GM23338 (cell line): ENCODE data around the gene TRPC4AP. TPM values are rescaled to one million over a fixed set of nuclear protein-coding genes. Genes with fewer than 3 reads are reported as not detected.

Experiments
- ATAC-seq: fragments of 200-7000 bp; cut with Tn5 transposase; 3 replicates; pipeline ENCODE4 v1.9.1; 2020
- DNase-seq: peaks from one replicate; pipeline ENCODE4 v3.0.0-alpha.2; 2015; ENCODE audit warnings: low spot score
- H2AFZ ChIP-seq: fragments of 200-600 bp; sonication (generic); 2 replicates; pipeline ENCODE4 v1.8.0; 2016; ENCODE audit warnings: antibody characterized with exemption, mild to moderate bottlenecking, moderate library complexity
- H3F3A ChIP-seq: fragments of 200-600 bp; sonication (generic); replicated peaks from 2 replicates; pipeline ENCODE4 v1.8.0; 2017; ENCODE audit warnings: antibody characterized with exemption, mixed run types, low read depth
- H3K27ac ChIP-seq: fragments of 200-600 bp; sonication (generic); 2 replicates; pipeline ENCODE4 v1.6.1; 2016; ENCODE audit warnings: low read depth
- H3K27me3 ChIP-seq: fragments of 200-600 bp; sonication (generic); 2 replicates; pipeline ENCODE4 v1.8.0; 2016; ENCODE audit warnings: mild to moderate bottlenecking, mixed run types, moderate library complexity; ENCODE audit not compliant: insufficient read depth
- H3K36me3 ChIP-seq: fragments of 200-600 bp; sonication (generic); 2 replicates; pipeline ENCODE4 v1.8.0; 2016; ENCODE audit warnings: mild to moderate bottlenecking; ENCODE audit not compliant: insufficient read depth
- H3K4me1 ChIP-seq: fragments of 200-600 bp; sonication (generic); 2 replicates; pipeline ENCODE4 v1.8.0; 2016; ENCODE audit warnings: mild to moderate bottlenecking, moderate library complexity; ENCODE audit not compliant: insufficient read depth
- H3K4me2 ChIP-seq: fragments of 200-600 bp; sonication (generic); 2 replicates; pipeline ENCODE4 v1.7.1; 2017; ENCODE audit warnings: mixed run types
- H3K4me3 ChIP-seq: fragments of 200-600 bp; sonication (generic); 2 replicates; pipeline ENCODE4 v1.6.1; 2016; ENCODE audit warnings: mixed run types
- H3K79me2 ChIP-seq: fragments of 200-600 bp; sonication (generic); replicated peaks from 2 replicates; pipeline ENCODE4 v1.8.0; 2017; ENCODE audit warnings: mild to moderate bottlenecking; ENCODE audit not compliant: insufficient read depth
- H3K9me2 ChIP-seq: fragments of 200-600 bp; sonication (generic); 2 replicates; pipeline ENCODE4 v1.8.0; 2017; ENCODE audit not compliant: insufficient read depth
- H4K20me1 ChIP-seq: fragments of 200-600 bp; sonication (generic); replicated peaks from 2 replicates; pipeline ENCODE4 v1.8.0; 2017; ENCODE audit warnings: mild to moderate bottlenecking; ENCODE audit not compliant: insufficient read depth
- H3K27ac Mint-ChIP-seq: 2 replicates; pipeline ENCODE4 v1.8.0; 2020; ENCODE audit warnings: inconsistent platforms, mild to moderate bottlenecking, moderate library complexity, mixed read lengths
- H3K27me3 Mint-ChIP-seq: 3 replicates; pipeline ENCODE4 v1.8.0; 2022; ENCODE audit warnings: low read depth, mild to moderate bottlenecking, moderate library complexity, mixed read lengths, inconsistent platforms; ENCODE audit not compliant: insufficient read depth, poor library complexity
- H3K36me3 Mint-ChIP-seq: 3 replicates; pipeline ENCODE4 v1.8.0; 2021; ENCODE audit warnings: low read depth, mild to moderate bottlenecking, inconsistent platforms, moderate library complexity, mixed read lengths
- H3K4me1 Mint-ChIP-seq: 3 replicates; pipeline ENCODE4 v1.8.0; 2020; ENCODE audit warnings: mild to moderate bottlenecking, inconsistent platforms, mixed read lengths
- H3K4me3 Mint-ChIP-seq: 3 replicates; pipeline ENCODE4 v1.8.0; 2021; ENCODE audit warnings: moderate library complexity, mild to moderate bottlenecking, inconsistent platforms, mixed read lengths
- H3K9me3 Mint-ChIP-seq: 3 replicates; pipeline ENCODE4 v1.8.0; 2020; ENCODE audit warnings: moderate library complexity, mild to moderate bottlenecking, inconsistent platforms, mixed read lengths
- CTCF ChIP-seq, 2 experiments: fragments of 200-600 bp in 1 of 2; sonication (generic) in 1 of 2; conservative IDR thresholded peaks; 2 replicates each; pipeline versions ENCODE4 v1.5.1 to v1.6.1; 2016 to 2017; ENCODE audit warnings: antibody characterized with exemption in 2 of 2, low read depth in 2 of 2, mild to moderate bottlenecking in 2 of 2, moderate library complexity in 1 of 2
- EZH2 ChIP-seq: fragments of 200-600 bp; sonication (generic); IDR thresholded peaks from one replicate; pipeline ENCODE4 v1.8.0; 2017; ENCODE audit warnings: antibody characterized with exemption, mild to moderate bottlenecking, low read depth; ENCODE audit not compliant: unreplicated experiment
- JUNB ChIP-seq: IDR thresholded peaks from one replicate; pipeline ENCODE4 v1.6.1; 2016; ENCODE audit warnings: antibody characterized with exemption; ENCODE audit not compliant: unreplicated experiment
- POLR2AphosphoS5 ChIP-seq: IDR thresholded peaks from 2 replicates; pipeline ENCODE4 v1.6.1; 2016; ENCODE audit warnings: antibody characterized with exemption, low read depth
- REST ChIP-seq: IDR thresholded peaks from one replicate; pipeline ENCODE4 v1.6.1; 2018; ENCODE audit warnings: antibody characterized with exemption; ENCODE audit not compliant: unreplicated experiment
- STAT1 ChIP-seq: IDR thresholded peaks from one replicate; pipeline ENCODE4 v1.6.1; 2016; ENCODE audit warnings: antibody characterized with exemption; ENCODE audit not compliant: unreplicated experiment
- ZNF114 ChIP-seq: fragments of 250-450 bp; sonication (Bioruptor Pico); IDR thresholded peaks from 2 replicates; pipeline ENCODE4 v1.5.0; 2020; ENCODE audit warnings: mild to moderate bottlenecking, moderate library complexity
- ZNF331 ChIP-seq: fragments of 250-450 bp; sonication (Bioruptor Pico); IDR thresholded peaks from 2 replicates; pipeline ENCODE4 v1.5.0; 2020; ENCODE audit warnings: low read depth, mild to moderate bottlenecking, moderate library complexity
- polyA plus RNA-seq: library from polyadenylated mRNA; unstranded; fragments of >200 nt; fragmentation: Nextera tagmentation; extraction: Ambion mirVana; gene quantifications from 2 replicates; pipeline ENCODE4 v1.2.1, GENCODE V29; 2016
- total RNA-seq: library from RNA; depleted of rRNA; stranded (reverse); fragments of >200 nt; shearing (Covaris generic); gene quantifications from 2 replicates; pipeline ENCODE4 v1.2.3, GENCODE V29; 2014
- TF ChIP-seq, protein P1 (sequence below): fragments of 250-450 bp; sonication (Bioruptor Pico); IDR thresholded peaks from 2 replicates; pipeline ENCODE4 v1.5.0; 2020; ENCODE audit warnings: mild to moderate bottlenecking, moderate library complexity
- TF ChIP-seq, protein P2 (sequence below): IDR thresholded peaks from 2 replicates; pipeline ENCODE4 v1.6.1; 2016; ENCODE audit warnings: antibody characterized with exemption

The TRPC4AP gene
- total and polyA plus RNA-seq, 2 experiments from 2014 or later: 48.8 to 89.5 TPM

- TF ChIP-seq REST (no peak), ZNF114 (no peak), STAT1 (no peak), EZH2 (no peak), POLR2AphosphoS5 (no peak), JUNB (no peak), ZNF331 (CRISPR knock-in tag) (no peak)
These were observed 91.5 kb downstream of the TRPC4AP start (continued) for GRCh38 chr20:35000922-35001595.

- H3K36me3 ChIP-seq: peaks cover 2% of the 10 kb centered on the region; the same call in 1 of the 2 replicates
- H3K9me3 Mint-ChIP-seq: peaks cover 4% of the 10 kb centered on the region; the same call in 2 of the 3 replicates
- H3K4me3 Mint-ChIP-seq: no peak overlapping the region
- H3K27me3 ChIP-seq: no peaks in the 10 kb centered on the region
- no peaks in the 10 kb centered on the region for H3K9me2 ChIP-seq
- H3K27ac ChIP-seq: no peak overlapping the region
- TF ChIP-seq CTCF (conservative IDR thresholded peaks at IDR 0.05; ENCODE audit: low read depth in 2 of 2) (no peak), EZH2 (no peak), ZNF114 (no peak), ZNF331 (CRISPR knock-in tag) (no peak), JUNB (no peak)
- TF ChIP-seq, protein P1, sequence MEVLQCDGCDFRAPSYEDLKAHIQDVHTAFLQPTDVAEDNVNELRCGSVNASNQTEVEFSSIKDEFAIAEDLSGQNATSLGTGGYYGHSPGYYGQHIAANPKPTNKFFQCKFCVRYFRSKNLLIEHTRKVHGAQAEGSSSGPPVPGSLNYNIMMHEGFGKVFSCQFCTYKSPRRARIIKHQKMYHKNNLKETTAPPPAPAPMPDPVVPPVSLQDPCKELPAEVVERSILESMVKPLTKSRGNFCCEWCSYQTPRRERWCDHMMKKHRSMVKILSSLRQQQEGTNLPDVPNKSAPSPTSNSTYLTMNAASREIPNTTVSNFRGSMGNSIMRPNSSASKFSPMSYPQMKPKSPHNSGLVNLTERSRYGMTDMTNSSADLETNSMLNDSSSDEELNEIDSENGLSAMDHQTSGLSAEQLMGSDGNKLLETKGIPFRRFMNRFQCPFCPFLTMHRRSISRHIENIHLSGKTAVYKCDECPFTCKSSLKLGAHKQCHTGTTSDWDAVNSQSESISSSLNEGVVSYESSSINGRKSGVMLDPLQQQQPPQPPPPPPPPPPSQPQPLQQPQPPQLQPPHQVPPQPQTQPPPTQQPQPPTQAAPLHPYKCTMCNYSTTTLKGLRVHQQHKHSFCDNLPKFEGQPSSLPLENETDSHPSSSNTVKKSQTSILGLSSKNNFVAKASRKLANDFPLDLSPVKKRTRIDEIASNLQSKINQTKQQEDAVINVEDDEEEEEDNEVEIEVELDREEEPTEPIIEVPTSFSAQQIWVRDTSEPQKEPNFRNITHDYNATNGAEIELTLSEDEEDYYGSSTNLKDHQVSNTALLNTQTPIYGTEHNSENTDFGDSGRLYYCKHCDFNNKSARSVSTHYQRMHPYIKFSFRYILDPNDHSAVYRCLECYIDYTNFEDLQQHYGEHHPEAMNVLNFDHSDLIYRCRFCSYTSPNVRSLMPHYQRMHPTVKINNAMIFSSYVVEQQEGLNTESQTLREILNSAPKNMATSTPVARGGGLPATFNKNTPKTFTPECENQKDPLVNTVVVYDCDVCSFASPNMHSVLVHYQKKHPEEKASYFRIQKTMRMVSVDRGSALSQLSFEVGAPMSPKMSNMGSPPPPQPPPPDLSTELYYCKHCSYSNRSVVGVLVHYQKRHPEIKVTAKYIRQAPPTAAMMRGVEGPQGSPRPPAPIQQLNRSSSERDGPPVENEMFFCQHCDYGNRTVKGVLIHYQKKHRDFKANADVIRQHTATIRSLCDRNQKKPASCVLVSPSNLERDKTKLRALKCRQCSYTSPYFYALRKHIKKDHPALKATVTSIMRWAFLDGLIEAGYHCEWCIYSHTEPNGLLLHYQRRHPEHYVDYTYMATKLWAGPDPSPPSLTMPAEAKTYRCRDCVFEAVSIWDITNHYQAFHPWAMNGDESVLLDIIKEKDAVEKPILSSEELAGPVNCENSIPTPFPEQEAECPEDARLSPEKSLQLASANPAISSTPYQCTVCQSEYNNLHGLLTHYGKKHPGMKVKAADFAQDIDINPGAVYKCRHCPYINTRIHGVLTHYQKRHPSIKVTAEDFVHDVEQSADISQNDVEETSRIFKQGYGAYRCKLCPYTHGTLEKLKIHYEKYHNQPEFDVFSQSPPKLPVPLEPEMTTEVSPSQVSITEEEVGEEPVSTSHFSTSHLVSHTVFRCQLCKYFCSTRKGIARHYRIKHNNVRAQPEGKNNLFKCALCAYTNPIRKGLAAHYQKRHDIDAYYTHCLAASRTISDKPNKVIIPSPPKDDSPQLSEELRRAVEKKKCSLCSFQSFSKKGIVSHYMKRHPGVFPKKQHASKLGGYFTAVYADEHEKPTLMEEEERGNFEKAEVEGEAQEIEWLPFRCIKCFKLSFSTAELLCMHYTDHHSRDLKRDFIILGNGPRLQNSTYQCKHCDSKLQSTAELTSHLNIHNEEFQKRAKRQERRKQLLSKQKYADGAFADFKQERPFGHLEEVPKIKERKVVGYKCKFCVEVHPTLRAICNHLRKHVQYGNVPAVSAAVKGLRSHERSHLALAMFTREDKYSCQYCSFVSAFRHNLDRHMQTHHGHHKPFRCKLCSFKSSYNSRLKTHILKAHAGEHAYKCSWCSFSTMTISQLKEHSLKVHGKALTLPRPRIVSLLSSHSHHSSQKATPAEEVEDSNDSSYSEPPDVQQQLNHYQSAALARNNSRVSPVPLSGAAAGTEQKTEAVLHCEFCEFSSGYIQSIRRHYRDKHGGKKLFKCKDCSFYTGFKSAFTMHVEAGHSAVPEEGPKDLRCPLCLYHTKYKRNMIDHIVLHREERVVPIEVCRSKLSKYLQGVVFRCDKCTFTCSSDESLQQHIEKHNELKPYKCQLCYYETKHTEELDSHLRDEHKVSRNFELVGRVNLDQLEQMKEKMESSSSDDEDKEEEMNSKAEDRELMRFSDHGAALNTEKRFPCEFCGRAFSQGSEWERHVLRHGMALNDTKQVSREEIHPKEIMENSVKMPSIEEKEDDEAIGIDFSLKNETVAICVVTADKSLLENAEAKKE (CRISPR knock-in tag): no peak
- TF ChIP-seq, protein P2, sequence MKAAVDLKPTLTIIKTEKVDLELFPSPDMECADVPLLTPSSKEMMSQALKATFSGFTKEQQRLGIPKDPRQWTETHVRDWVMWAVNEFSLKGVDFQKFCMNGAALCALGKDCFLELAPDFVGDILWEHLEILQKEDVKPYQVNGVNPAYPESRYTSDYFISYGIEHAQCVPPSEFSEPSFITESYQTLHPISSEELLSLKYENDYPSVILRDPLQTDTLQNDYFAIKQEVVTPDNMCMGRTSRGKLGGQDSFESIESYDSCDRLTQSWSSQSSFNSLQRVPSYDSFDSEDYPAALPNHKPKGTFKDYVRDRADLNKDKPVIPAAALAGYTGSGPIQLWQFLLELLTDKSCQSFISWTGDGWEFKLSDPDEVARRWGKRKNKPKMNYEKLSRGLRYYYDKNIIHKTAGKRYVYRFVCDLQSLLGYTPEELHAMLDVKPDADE: no peak
- H3K4me3 ChIP-seq: no peak overlapping the region
- H2AFZ ChIP-seq: no peak overlapping the region
- ATAC-seq (no peak), DNase-seq (no peak)
- H3F3A ChIP-seq: 0 out of 2 replicates have a peak, but pooled peaks cover 6% of the 10 kb centered on the region
- no peaks in the 10 kb centered on the region for H3K79me2 ChIP-seq
- no peaks in the 10 kb centered on the region for H3K4me1 ChIP-seq
- H3K27me3 Mint-ChIP-seq: peaks cover 37% of the 10 kb centered on the region
- H3K4me2 ChIP-seq: no peak overlapping the region
- peaks cover 19% of the 10 kb centered on the region for H3K4me1 Mint-ChIP-seq
- no peaks in the 10 kb centered on the region; the same call in 1 of the 2 replicates for H4K20me1 ChIP-seq
- no peak overlapping the region for H3K27ac Mint-ChIP-seq
- H3K36me3 Mint-ChIP-seq: peaks cover 39% of the 10 kb centered on the region
These were observed 92.2 kb downstream of the TRPC4AP start for GRCh38 chr20:35000311-35000921.
